Keratinocyte (primary cell): ENCODE data around the gene S100A11. TPM values are rescaled to one million over a fixed set of nuclear protein-coding genes. Genes with fewer than 3 reads are reported as not detected.
A peak's percentile ranks its signal among the peaks of the same experiment; 100 is the strongest.

ENCODE experiments used
- DNase-seq: peaks from one replicate; pipeline ENCODE4 v3.0.0-alpha.2; 2011; ENCODE audit warnings: low read depth, missing footprints, low spot score
- FAIRE-seq: peaks from 2 replicates; lab custom pipeline; 2011; peaks lifted over from hg19 to GRCh38; lab: Jason Lieb, UNC
- H2AFZ ChIP-seq: 2 replicates; pipeline ENCODE4 v1.6.0; 2012; ENCODE audit warnings: low read length, control low read depth, inconsistent platforms; ENCODE audit not compliant: control insufficient read depth
- H3K27ac ChIP-seq: 2 replicates; pipeline ENCODE4 v1.5.1; 2011; ENCODE audit warnings: low read length; ENCODE audit not compliant: control insufficient read depth, insufficient read depth
- H3K27me3 ChIP-seq: 3 replicates; pipeline ENCODE4 v1.6.0; 2011; ENCODE audit warnings: low read length; ENCODE audit not compliant: control insufficient read depth, insufficient read depth; ENCODE audit errors: extremely low read depth
- H3K36me3 ChIP-seq, 2 experiments: 2 replicates in 1 of 2; 3 replicates in 1 of 2; pipeline ENCODE4 v1.5.1; 2011; ENCODE audit warnings: low read length in 2 of 2, mild to moderate bottlenecking in 1 of 2; ENCODE audit not compliant: control insufficient read depth in 2 of 2, insufficient read depth in 2 of 2; ENCODE audit errors: extremely low read depth in 1 of 2
- H3K4me1 ChIP-seq: 3 replicates; pipeline ENCODE4 v1.5.1; 2011; ENCODE audit warnings: low read length; ENCODE audit not compliant: control insufficient read depth, insufficient read depth; ENCODE audit errors: extremely low read depth
- H3K4me2 ChIP-seq: 3 replicates; pipeline ENCODE4 v1.6.0; 2011; ENCODE audit warnings: low read depth, low read length; ENCODE audit not compliant: control insufficient read depth, insufficient read depth; ENCODE audit errors: extremely low read depth
- H3K4me3 ChIP-seq, 3 experiments: fragments of 200-600 bp in 1 of 3; sonication (generic) in 1 of 3; 2 replicates in 2 of 3; 3 replicates in 1 of 3; pipeline ENCODE4 v1.5.1; 2011 to 2016; ENCODE audit warnings: low read length in 3 of 3, mild to moderate bottlenecking in 3 of 3, control low read depth in 2 of 3, inconsistent platforms in 1 of 3, low read depth in 1 of 3, mixed read lengths in 1 of 3, mixed run types in 1 of 3, moderate library complexity in 1 of 3; ENCODE audit not compliant: control insufficient read depth in 2 of 3, insufficient read depth in 2 of 3; ENCODE audit errors: extremely low read depth in 1 of 3
- H3K79me2 ChIP-seq: 2 replicates; pipeline ENCODE4 v1.6.0; 2012; ENCODE audit warnings: low read length; ENCODE audit not compliant: control insufficient read depth, insufficient read depth
- H3K9ac ChIP-seq: 3 replicates; pipeline ENCODE4 v1.6.0; 2011; ENCODE audit warnings: low read length; ENCODE audit not compliant: control insufficient read depth, insufficient read depth; ENCODE audit errors: extremely low read depth
- H3K9me1 ChIP-seq: 3 replicates; pipeline ENCODE4 v1.6.0; 2011; ENCODE audit warnings: low read length; ENCODE audit not compliant: control insufficient read depth, insufficient read depth; ENCODE audit errors: extremely low read depth
- H3K9me3 ChIP-seq: 2 replicates; pipeline ENCODE4 v1.5.1; 2012; ENCODE audit warnings: low read depth, low read length; ENCODE audit not compliant: control insufficient read depth
- H4K20me1 ChIP-seq: 3 replicates; pipeline ENCODE4 v1.6.0; 2011; ENCODE audit warnings: low read length; ENCODE audit not compliant: control insufficient read depth, insufficient read depth; ENCODE audit errors: extremely low read depth
- EZH2 ChIP-seq: IDR thresholded peaks from one replicate; pipeline ENCODE4 v1.6.1; 2012; ENCODE audit warnings: inconsistent platforms, mild to moderate bottlenecking, low read length, moderate library complexity
- dilution Hi-C: fragments of 300-500 bp; cut with MboI; formaldehyde crosslinking; loops from one replicate; pipeline ENCODE4 v1.7.0; 2020; ENCODE audit warnings: low sequenced_read_pairs; ENCODE audit not compliant: extremely low pct_ligation_motif_present
- polyA plus RNA-seq, 5 experiments: library from polyadenylated mRNA; depleted of rRNA in 3 of 5; stranded (reverse) in 3 of 5; stranded (forward) in 1 of 5; unstranded in 1 of 5; fragments of >200 nt; gene quantifications; 1 replicate in 1 of 5; 2 replicates in 3 of 5; 3 replicates in 1 of 5; pipeline versions ENCODE4 v1.2.1 to v1.2.3, GENCODE V29; 2011 to 2012; ENCODE audit warnings: missing spikeins in 2 of 5, low read depth in 1 of 5, low replicate concordance in 1 of 5
- TF ChIP-seq, protein P1 (sequence below), 3 experiments: IDR thresholded peaks in 1 of 3; conservative IDR thresholded peaks in 1 of 3; optimal IDR thresholded peaks in 1 of 3; 2 replicates in 2 of 3; 3 replicates in 1 of 3; pipeline versions ENCODE3 to v1.5.1; 2011; ENCODE audit warnings: low read length in 3 of 3, mild to moderate bottlenecking in 3 of 3, moderate library complexity in 2 of 3, control low read depth in 1 of 3, inconsistent platforms in 1 of 3; ENCODE audit not compliant: insufficient read depth in 2 of 3; ENCODE audit errors: extremely low read depth in 1 of 3

The S100A11 gene
- polyA plus RNA-seq, 1 donor (not counting 4 experiments of a cell fraction or from before 2014, with no cell fraction given): 3,230 TPM

GRCh38 chr1:152023221-152023620 is 13.6 kb downstream of the S100A11 start:
- Histone ChIP-seq H3K27ac (peak overlapping the region; percentile 97), H3K4me2 (peak overlapping the region; percentile 67), H3K27me3 (no peaks in the 10 kb centered on the region), H3K9me3 (no peaks in the 10 kb centered on the region), H3K9me1 (no peaks in the 10 kb centered on the region), H2AFZ (no peak overlapping the region), H3K79me2 (no peaks in the 10 kb centered on the region), H4K20me1 (no peaks in the 10 kb centered on the region), H3K9ac (peak overlapping the region; percentile 73), H3K4me1 (peaks cover 39% of the 10 kb centered on the region), H3K36me3 (no peaks in the 10 kb centered on the region), H3K4me3 (no peak overlapping the region)
- peak; percentile 23 for FAIRE-seq
- DNase-seq: no peak
- TF ChIP-seq, protein P1, sequence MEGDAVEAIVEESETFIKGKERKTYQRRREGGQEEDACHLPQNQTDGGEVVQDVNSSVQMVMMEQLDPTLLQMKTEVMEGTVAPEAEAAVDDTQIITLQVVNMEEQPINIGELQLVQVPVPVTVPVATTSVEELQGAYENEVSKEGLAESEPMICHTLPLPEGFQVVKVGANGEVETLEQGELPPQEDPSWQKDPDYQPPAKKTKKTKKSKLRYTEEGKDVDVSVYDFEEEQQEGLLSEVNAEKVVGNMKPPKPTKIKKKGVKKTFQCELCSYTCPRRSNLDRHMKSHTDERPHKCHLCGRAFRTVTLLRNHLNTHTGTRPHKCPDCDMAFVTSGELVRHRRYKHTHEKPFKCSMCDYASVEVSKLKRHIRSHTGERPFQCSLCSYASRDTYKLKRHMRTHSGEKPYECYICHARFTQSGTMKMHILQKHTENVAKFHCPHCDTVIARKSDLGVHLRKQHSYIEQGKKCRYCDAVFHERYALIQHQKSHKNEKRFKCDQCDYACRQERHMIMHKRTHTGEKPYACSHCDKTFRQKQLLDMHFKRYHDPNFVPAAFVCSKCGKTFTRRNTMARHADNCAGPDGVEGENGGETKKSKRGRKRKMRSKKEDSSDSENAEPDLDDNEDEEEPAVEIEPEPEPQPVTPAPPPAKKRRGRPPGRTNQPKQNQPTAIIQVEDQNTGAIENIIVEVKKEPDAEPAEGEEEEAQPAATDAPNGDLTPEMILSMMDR (optimal IDR thresholded peaks at IDR 0.05 in 1 of 3, IDR thresholded peaks at IDR 0.05 in 1 of 3, conservative IDR thresholded peaks at IDR 0.05 in 1 of 3; ENCODE audit: extremely low read depth in 1 of 3, insufficient read depth in 2 of 3, low read length in 3 of 3): no peak
- TF ChIP-seq EZH2: no peak
- dilution Hi-C loops: no loop called here

DNA sequence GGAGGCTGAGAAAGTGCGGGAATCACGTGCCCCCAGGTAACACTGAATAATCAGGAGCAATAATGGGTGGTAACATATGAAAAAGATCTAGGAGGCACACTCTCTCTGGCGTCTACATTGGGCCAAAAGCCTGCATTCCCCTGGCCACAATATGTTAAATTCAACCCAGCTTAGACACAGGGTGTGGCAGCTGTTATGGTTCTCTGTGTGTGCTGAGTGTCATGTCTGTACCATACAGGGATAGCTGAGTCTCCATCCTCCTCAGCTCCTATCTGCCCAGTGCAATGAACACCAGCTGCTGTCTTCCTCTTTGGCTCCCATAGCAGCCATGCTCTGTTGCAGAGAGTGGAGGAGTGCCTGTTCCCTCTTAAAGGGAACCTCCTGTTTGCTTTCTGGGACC is 14.3 kb downstream of the S100A11 start:
- Histone ChIP-seq H3K27me3 (no peaks in the 10 kb centered on the region), H3K9ac (no peak overlapping the region), H4K20me1 (no peaks in the 10 kb centered on the region), H3K79me2 (no peaks in the 10 kb centered on the region), H3K4me3 (no peak overlapping the region), H3K36me3 (no peaks in the 10 kb centered on the region), H3K9me1 (no peaks in the 10 kb centered on the region), H3K9me3 (no peaks in the 10 kb centered on the region), H3K27ac (peak overlapping the region; percentile 97), H3K4me1 (peaks cover 38% of the 10 kb centered on the region), H3K4me2 (peak overlapping the region; percentile 18), H2AFZ (peak overlapping the region; percentile 73)
- peak; percentile 9 for FAIRE-seq
- dilution Hi-C loops: no loop called here
- no peak for TF ChIP-seq EZH2
- TF ChIP-seq, protein P1 (optimal IDR thresholded peaks at IDR 0.05 in 1 of 3, IDR thresholded peaks at IDR 0.05 in 1 of 3, conservative IDR thresholded peaks at IDR 0.05 in 1 of 3; ENCODE audit: extremely low read depth in 1 of 3, insufficient read depth in 2 of 3, low read length in 3 of 3): no peak
- DNase-seq: no peak
